Head of caudate nucleus (tissue), 42 donors: ENCODE results near the gene MMS19.

Experiments used
- DNase-seq, 42 donors: peaks; one replicate each; pipeline versions ENCODE4 v3.0.0 to v3.0.0-alpha.2; 2020 to 2021; ENCODE audit warnings: mixed read lengths in 7 of 42
- intact Hi-C: fragments of 100-400 bp; cut with DNase I; formaldehyde crosslinking; loops from one replicate; pipeline ENCODE4 v1.15.0; 2022

MMS19 gene

DNA sequence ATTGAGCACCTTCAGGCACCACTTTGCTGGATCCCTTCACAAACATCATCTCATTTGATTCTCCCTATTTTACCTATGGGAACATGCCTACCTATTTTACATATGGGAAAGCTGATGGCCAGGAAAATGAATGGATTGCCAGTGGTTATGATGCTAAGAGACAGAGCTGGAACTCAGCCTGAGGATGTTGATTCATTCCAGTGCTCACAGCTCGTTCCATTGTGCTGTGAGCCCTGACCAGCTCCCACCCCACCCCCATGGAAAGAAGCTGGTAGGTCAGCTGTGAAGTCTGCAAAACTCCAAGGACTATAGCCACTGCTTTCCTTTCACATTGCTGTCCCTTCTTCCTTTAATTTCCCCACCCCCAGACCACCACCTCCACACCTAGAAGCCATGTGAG is 10.1 kb upstream of the MMS19 start:
- peak in 17 of 42 donors; percentile 23 to 72 (median 38) for DNase-seq
- intact Hi-C loops, result no loop called here

DNA sequence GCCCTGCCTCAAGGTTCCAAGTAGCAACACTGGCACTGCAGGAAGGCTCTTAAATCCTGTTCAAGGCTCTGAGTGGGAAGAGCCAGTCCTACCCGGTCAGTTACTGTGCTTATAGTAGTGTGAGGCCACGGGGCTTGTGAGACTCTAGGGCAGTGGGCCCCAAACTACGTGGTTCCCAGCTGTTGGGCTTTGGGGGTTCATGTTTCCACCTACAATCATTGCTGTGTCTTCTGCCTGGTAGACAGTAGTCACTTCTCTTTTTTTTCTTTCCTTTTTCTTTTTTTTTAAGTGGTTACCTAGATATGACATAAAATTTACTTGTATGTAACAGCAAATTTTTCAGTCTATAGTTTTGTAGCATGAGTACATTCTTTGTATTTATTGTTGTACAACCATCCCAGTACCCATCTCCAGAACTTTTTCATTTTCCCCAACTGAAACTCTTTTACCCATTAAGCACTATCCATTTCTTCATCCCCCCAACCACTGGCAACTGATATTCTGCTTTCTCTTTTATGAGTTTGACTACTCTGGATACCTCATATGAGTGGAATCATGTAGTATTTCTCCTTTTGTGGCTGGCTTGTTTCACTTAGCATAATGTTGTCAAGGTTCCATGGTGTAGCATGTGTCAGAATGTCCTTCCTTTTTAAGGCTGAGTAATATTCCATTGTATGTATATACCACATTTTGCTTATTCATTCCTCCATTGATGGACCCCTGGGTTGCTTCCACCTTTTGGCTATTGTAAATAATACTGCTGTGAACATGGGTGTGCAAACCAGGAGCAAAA is 8.2 kb upstream of the MMS19 start:
- DNase-seq, result peak in 1 of 42 donors; percentile 17
- intact Hi-C loops, result no loop called here

DNA sequence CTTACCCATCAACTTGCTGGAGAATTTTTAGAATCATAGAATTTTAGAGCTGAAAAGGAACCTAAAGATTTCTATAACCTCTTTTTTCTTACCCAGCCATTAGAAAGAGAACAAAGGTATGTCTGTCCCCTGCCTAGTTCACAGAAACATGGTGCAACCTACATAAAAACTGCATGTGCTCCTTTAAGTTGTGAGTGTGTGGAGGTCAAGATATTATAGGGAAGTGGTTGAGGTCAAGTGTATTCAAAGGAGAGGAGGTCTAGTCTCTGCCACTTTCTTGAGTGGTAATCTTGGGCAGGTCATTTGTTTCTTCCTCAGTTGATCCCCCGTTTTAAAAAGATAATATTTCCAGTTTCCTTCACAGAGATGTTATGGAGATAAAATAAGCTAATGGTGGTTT is 6.9 kb upstream of the MMS19 start:
- DNase-seq, result no peak
- intact Hi-C loops, result no loop called here

DNA sequence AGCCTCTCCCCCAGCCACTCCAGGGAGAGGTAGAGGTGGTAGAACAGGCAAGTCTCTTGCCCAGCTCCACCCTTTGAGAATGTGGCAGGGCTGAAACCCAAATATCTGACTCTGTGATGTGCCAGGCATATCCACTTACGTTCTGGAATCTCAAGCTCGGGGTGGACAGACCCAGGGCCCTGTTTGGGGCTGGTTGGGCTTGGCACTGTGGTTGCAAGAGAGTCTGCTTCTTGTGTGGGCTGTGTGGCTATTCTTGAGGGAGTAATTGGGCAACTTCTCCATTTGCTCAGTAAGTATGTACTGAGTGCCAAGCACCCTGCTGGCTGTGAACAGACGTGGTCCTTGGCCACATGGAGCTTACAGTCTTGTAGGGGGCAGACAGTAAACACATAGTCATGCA is 5.2 kb upstream of the MMS19 start:
- DNase-seq, result peak in 1 of 42 donors; percentile 13
- intact Hi-C loops, result loop anchor here (5.0 kb wide), 1 partner anchor 49 kb away; no protein-coding TSS in a partner anchor

DNA sequence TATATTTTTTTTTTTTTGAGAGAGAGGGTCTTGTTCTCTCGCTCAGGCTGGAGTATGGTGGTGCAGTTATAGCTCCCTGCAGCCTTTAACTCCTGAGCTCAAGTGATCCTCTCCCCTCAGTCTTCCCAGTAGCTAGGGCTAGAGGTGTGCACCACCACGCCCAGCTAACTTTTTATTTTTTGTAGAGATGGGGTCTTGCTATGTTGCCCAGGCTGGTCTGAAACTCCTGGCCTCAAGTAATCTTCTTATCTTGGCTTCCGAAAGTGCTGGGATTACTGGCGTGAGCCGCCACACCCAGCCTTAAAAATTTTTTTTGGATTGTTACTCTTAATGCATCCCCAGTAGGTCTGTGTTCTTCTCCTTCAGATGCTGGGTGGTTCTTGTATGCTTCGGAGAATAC is 4.7 kb upstream of the MMS19 start:
- DNase-seq, result peak in 1 of 42 donors; percentile 6
- intact Hi-C loops, result loop anchor here (5.0 kb wide), 1 partner anchor 49 kb away; no protein-coding TSS in a partner anchor

GRCh38 chr10:97500297-97500575 is 2.0 kb upstream of the MMS19 start:
- intact Hi-C loops, result loop anchor here (5.0 kb wide), 1 partner anchor 52 kb away; no protein-coding TSS in a partner anchor
- DNase-seq, result no peak

DNA sequence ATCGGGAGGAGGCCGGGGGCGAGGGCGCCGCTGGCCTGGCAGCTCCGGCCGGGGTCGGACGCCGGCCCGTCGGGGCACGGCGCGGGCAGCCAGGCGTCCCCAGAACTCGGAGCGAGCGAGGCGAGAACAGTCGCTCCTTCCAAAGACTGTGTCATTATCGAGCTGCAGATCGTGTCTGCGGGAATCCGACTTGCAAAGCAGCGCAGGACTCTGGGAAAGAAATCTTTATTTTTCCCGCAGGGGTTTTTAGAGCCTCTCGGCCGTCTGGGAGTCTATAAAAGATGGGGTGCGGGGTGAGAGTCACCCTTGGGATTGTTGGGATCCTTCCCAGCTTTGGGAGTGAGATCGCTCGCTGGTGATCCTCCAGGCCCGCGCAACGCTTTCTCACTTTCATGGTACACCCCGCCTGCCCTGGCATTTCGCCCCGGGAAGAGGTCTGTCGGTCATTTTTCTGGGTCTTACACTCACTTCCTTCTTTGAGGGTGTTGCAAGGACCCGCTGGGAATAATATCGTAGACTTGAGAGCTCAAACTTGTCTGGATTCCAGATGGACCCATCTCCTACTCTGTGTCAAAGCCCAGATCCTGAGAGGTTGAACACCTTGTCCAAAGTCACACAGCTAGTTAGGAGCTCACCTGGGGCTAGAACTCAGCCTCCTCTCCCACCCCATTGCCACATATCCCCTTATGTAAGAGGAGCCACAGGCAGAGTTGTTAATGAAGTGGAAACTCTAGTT is 1.5 kb upstream of the MMS19 start:
- intact Hi-C loops, result loop anchor here (5.0 kb wide), 1 partner anchor 53 kb away; no protein-coding TSS in a partner anchor
- DNase-seq, result peak in 41 of 42 donors; percentile 25 to 78 (median 52)

- DNase-seq, result peak in 30 of 42 donors; percentile 21 to 64 (median 46)
- intact Hi-C loops, result no loop called here
Measured at GRCh38 chr10:97498841-97499560, 779 bp upstream of the MMS19 start, which contains the start of gene UBTD1. TSS of gene UBTD1 (plus strand) at chr10:97498924. CDS start at chr10:97499204, 280 bp downstream.

DNA sequence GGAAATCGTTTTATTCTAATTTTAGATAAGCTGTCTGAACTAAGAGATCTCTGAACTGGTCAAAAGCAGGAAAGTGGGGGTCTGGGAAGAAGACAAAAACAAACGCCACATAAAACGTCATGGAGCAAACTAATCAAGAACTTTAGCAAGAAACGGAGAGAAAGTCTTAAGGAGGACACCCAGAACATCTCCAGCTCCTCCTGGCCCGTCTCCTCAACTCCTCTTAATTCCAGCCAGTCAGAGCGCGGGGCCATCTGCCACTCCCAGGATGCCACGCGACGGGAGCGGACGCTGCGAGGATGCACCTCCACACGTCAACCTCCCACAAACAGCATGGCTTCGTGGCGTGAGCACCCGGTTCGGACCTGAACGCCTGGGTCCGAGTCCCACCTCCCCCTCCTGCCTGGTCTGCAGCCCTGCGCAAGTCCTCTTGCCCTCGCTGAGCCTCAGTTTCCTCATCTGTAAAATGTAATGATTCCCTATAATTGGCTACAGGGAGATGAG is 598 bp downstream of the MMS19 start:
- intact Hi-C loops, result no loop called here
- DNase-seq, result peak; percentile 67 to 93 (median 81)

DNA sequence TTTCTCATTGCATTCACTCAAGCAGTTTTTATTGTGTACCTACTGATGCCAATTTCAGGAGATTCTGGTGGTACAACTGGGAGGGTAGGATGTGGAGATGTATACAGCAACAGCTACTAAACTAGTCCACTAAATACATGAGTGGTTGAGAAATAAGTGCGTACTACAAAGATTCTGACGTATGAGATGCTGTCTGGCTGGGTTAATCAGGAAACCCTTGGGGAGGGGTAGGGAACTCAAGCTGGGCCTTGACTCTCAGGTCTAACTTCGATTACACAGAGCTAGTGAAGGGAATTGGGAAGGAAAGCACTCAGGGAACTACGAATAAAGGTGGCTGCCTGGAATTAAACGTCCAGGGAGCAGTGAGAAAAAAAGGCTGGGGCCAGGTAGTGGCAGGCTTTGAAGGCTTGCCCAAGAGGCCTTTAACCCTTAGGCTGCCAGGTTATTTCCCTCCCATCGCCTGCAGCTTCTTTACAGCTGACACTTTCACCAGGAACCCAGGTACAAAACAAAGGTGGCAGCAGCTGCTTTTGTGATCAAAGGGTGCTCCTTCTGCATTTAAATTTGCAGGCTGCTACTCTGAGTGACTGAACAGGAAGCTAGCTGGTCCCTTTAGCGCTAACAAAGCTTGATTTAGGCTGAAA is 3.2 kb downstream of the MMS19 start:
- peak in 1 of 42 donors; percentile 11 for DNase-seq
- intact Hi-C loops, result no loop called here

DNA sequence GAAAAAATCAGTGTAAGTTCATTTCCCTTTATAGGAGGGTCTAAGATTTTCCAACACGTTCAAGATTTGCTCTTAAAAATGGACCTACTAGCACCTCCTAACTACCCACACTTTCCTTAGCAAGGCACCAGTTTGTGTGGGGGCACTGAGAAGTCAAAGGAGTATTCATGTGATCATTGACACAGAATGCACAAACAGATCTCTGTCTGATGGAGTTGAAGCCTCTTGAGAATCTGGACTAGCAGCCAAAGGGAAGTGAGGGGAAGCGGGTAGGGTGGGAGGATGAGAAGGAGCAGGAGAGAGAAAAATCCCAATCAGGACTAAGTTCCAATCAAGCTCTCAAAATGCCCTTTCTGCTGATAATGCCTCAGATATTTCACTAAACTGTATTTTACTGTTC is 4.1 kb downstream of the MMS19 start:
- intact Hi-C loops, result no loop called here
- peak in 31 of 42 donors; percentile 14 to 83 (median 50) for DNase-seq

DNA sequence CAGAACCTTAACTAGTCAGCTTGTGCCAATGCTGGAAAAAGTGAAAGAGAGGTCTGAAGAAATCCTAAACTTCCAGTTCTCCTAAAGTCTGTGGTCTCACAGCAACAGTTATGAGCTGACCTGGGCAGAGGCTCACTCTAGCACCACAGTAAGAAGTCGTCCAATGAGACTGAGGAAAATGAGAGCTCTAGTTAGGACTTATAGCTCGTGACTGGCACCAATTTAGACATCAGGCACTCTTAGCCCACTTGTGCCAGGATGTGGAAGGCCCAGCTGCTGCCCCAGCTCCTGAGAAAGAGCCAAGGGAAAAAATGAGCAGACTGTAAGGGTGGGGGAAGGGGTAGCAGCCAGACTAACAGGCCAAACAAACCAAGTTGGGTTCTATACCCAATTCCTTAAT is 7.6 kb downstream of the MMS19 start:
- intact Hi-C loops, result no loop called here
- DNase-seq, result peak in 38 of 42 donors; percentile 25 to 84 (median 59)

- DNase-seq, result no peak
- intact Hi-C loops, result no loop called here
Measured at GRCh38 chr10:97485647-97486281, 12.5 kb downstream of the MMS19 start.

DNA sequence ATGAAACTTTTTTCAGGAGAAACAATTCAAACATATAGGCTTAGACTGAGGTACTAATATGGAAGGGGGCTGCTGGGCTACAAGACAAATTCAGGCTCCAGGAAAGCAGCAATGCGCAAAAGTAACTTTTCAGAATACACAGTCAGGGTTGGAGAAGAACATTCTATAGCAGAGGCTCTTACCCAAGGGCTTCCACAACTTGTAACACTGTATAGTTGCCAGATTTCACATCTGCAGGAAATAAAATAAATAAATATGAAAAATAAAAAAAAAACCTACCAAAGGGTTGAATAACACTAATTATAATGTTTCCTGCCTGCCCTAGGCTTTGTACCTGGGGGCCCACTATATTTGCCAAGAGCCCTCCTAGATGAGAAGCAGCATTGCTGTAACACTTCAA is 14.3 kb downstream of the MMS19 start:
- intact Hi-C loops, result no loop called here
- DNase-seq, result no peak

GRCh38 chr10:97483506-97483905 is 14.7 kb downstream of the MMS19 start:
- intact Hi-C loops, result no loop called here
- no peak for DNase-seq

DNA sequence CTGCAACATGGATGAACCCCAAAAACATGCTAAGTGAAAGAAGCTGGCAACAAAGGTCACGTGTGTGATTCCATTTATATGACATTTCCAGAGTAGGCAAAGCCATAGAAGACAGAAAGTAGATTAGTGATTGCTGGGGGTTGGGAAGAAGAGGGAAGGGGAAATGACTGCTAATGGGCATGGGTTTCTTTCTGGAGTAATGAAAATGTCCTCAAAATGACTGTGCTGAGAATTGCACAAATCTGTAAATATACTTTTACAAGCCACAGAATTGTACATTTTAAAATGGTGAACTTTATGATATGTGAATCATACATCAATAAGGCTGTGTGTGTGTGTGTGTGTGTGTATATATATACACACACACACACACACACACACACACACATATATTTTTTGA is 15.8 kb downstream of the MMS19 start:
- intact Hi-C loops, result no loop called here
- DNase-seq, result no peak

GRCh38 chr10:97481071-97481470 is 17.2 kb downstream of the MMS19 start:
- intact Hi-C loops, result no loop called here
- DNase-seq, result no peak

DNA sequence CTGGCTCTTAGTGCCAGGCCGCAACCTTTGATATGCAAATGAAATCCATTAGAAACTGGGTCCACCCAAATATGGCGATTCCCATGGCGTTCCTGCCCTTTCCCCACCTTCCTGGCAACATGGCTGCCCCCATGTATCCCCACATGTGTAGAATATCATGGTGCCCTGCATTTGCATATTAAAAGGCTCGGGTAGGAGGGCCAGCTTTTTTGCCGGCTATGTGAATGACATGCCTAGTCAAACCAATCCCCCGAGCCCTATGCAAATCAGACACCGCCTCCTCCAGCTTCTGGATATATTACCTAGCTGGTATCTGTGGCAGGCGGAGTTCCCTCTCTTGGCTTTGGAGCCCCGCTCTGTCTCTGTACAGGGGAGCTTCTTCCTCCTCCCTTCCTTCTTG is 18.3 kb downstream of the MMS19 start:
- intact Hi-C loops, result no loop called here
- peak in 25 of 42 donors; percentile 14 to 81 (median 37) for DNase-seq
